OCI-LY7 (cell line): Measurements from ENCODE around the gene SLAIN2. TPM values are rescaled to one million over a fixed set of nuclear protein-coding genes. Genes with fewer than 3 reads are reported as not detected.
"Not testable (repeated sequence)": the region's sequence is repeated elsewhere in the genome, so short reads cannot be mapped to it uniquely, and the experiment has no call there.

ENCODE experiments used
- BruUV-seq: library from RNA; stranded (reverse); fragments of 400-500 nt; replicated peaks from 2 replicates; lab custom pipeline; 2021; lab: Mats Ljungman, UMichigan
- CTCF ChIA-PET: fragments of 300-600 bp; sonication (Branson Sonifier 250); formaldehyde crosslinking; loops from one replicate; lab custom pipeline; 2022; ENCODE audit warnings: antibody characterized with exemption; ENCODE audit not compliant: unreplicated experiment; lab: Charles Lee
- POLR2A ChIA-PET: fragments of 300-600 bp; sonication (Branson Sonifier 250); formaldehyde crosslinking; loops from one replicate; lab custom pipeline; 2022; ENCODE audit warnings: antibody characterized with exemption; lab: Charles Lee
- DNase-seq: peaks from one replicate; pipeline ENCODE4 v3.0.0-alpha.2; 2015; ENCODE audit warnings: low spot score
- H2AFZ ChIP-seq: fragments of 200-600 bp; sonication (generic), shearing (Covaris generic); 2 replicates; pipeline ENCODE4 v1.6.1; 2014; ENCODE audit warnings: mild to moderate bottlenecking, antibody characterized with exemption, low read length, moderate library complexity
- H3K27ac ChIP-seq: fragments of 200-600 bp; sonication (generic); 2 replicates; pipeline ENCODE4 v1.5.1; 2014; ENCODE audit warnings: mixed run types, low read depth, mild to moderate bottlenecking, moderate library complexity, low read length, inconsistent platforms; ENCODE audit not compliant: poor library complexity, severe bottlenecking
- H3K36me3 ChIP-seq: fragments of 200-600 bp; sonication (generic); 2 replicates; pipeline ENCODE4 v1.6.1; 2014; ENCODE audit warnings: mild to moderate bottlenecking, antibody characterized with exemption, low read length, moderate library complexity, mixed read lengths; ENCODE audit not compliant: insufficient read depth
- H3K4me1 ChIP-seq: fragments of 200-600 bp; sonication (generic); 2 replicates; pipeline ENCODE4 v1.5.1; 2014; ENCODE audit warnings: mild to moderate bottlenecking, low read length; ENCODE audit not compliant: insufficient read depth, poor library complexity, severe bottlenecking
- H3K4me2 ChIP-seq: fragments of 200-600 bp; sonication (generic); 2 replicates; pipeline ENCODE4 v1.6.1; 2014; ENCODE audit warnings: mild to moderate bottlenecking, low read length
- H3K4me3 ChIP-seq: fragments of 200-600 bp; sonication (generic); 2 replicates; pipeline ENCODE4 v1.5.1; 2014; ENCODE audit warnings: mild to moderate bottlenecking, low read depth, low read length; ENCODE audit not compliant: poor library complexity, severe bottlenecking
- H3K79me2 ChIP-seq: fragments of 200-600 bp; sonication (generic); 2 replicates; pipeline ENCODE4 v1.6.1; 2016; ENCODE audit warnings: low read depth, mild to moderate bottlenecking, low read length, moderate library complexity, mixed read lengths; ENCODE audit not compliant: insufficient read depth
- H3K9me2 ChIP-seq: fragments of 200-600 bp; sonication (generic); 2 replicates; pipeline ENCODE4 v1.6.1; 2016; ENCODE audit warnings: mild to moderate bottlenecking, low read length, mixed read lengths; ENCODE audit not compliant: insufficient read depth
- H3K9me3 ChIP-seq: fragments of 200-600 bp; sonication (generic); 2 replicates; pipeline ENCODE4 v1.6.1; 2014; ENCODE audit warnings: mild to moderate bottlenecking, mixed run types, low read length, mixed read lengths
- H4K20me1 ChIP-seq: fragments of 200-600 bp; sonication (generic); 2 replicates; pipeline ENCODE4 v1.6.1; 2014; ENCODE audit warnings: mild to moderate bottlenecking, antibody characterized with exemption, low read length, moderate library complexity, mixed read lengths; ENCODE audit not compliant: insufficient read depth
- CTCF ChIP-seq: fragments of 200-600 bp; sonication (generic); conservative IDR thresholded peaks from 2 replicates; pipeline ENCODE4 v1.5.1; 2014; ENCODE audit warnings: mild to moderate bottlenecking, antibody characterized with exemption, low read length, moderate library complexity, mixed read lengths
- EZH2phosphoT487 ChIP-seq: fragments of 200-600 bp; sonication (generic); IDR thresholded peaks from 2 replicates; pipeline ENCODE4 v1.6.1; 2018; ENCODE audit warnings: low read depth, borderline replicate concordance, mild to moderate bottlenecking, mixed run types, antibody characterized with exemption, low read length, moderate library complexity, mixed read lengths
- intact Hi-C: fragments of 100-400 bp; cut with micrococcal nuclease; formaldehyde crosslinking; loops from one replicate; pipeline ENCODE4 v1.10.0; 2022; ENCODE audit not compliant: unreplicated experiment
- total RNA-seq, 2 experiments: library from RNA; depleted of rRNA in 1 of 2; stranded (reverse); fragments of >200 nt in 1 of 2; shearing (Covaris generic) in 1 of 2; gene quantifications; 2 replicates each; pipeline ENCODE4 v1.2.3, GENCODE V29; 2014 to 2022

Gene SLAIN2
- total RNA-seq, 2 experiments from 2014 or later, result 21.1 to 40.2 TPM

- H3K4me3 ChIP-seq, result no peak overlapping the region
These were observed 95.0 kb downstream of the SLAIN2 start for GRCh38 chr4:48436318-48436717.

GRCh38 chr4:48439988-48440387 is 98.7 kb downstream of the SLAIN2 start:
- ChIA-PET POLR2A (interaction anchor here (1.1 kb wide), 1 partner anchor 16 kb away, joined by 3 read pairs; no protein-coding TSS in a partner anchor), CTCF (no interaction called here)
- TF ChIP-seq EZH2phosphoT487 (no peak), CTCF (no peak)
- intact Hi-C loops, result loop anchor here (10.0 kb wide), 1 partner anchor 105 kb away; no protein-coding TSS in a partner anchor
- no TSS peak for BruUV-seq
- Histone ChIP-seq H4K20me1 (no peaks in the 10 kb centered on the region), H3K4me2 (no peak overlapping the region), H3K4me3 (no peak overlapping the region), H2AFZ (no peak overlapping the region), H3K79me2 (no peaks in the 10 kb centered on the region), H3K9me3 (no peaks in the 10 kb centered on the region), H3K4me1 (no peaks in the 10 kb centered on the region), H3K27ac (no peak overlapping the region), H3K36me3 (no peaks in the 10 kb centered on the region), H3K9me2 (no peaks in the 10 kb centered on the region)
- DNase-seq, result no peak

More at GRCh38 chr4:48436318-48436717, 95.0 kb downstream of the SLAIN2 start:
- H3K79me2 ChIP-seq, result no peaks in the 10 kb centered on the region
- ChIA-PET POLR2A (interaction anchor here (0.8 to 1.0 kb wide), 2 partner anchors 20 to 534 kb away, joined by 3 to 4 read pairs; no protein-coding TSS in a partner anchor), CTCF (no interaction called here)
- H3K36me3 ChIP-seq, result no peaks in the 10 kb centered on the region
- intact Hi-C loops, result no loop called here
- H3K27ac ChIP-seq, result no peak overlapping the region
- H4K20me1 ChIP-seq, result no peaks in the 10 kb centered on the region
- no peaks in the 10 kb centered on the region for H3K9me3 ChIP-seq
- no peak overlapping the region for H2AFZ ChIP-seq
- H3K9me2 ChIP-seq, result no peaks in the 10 kb centered on the region
- H3K4me1 ChIP-seq, result no peaks in the 10 kb centered on the region
- TF ChIP-seq EZH2phosphoT487 (no peak), CTCF (no peak)
- H3K4me2 ChIP-seq, result no peak overlapping the region
- no peak for DNase-seq
- no TSS peak for BruUV-seq

- H3K9me2 ChIP-seq, H2AFZ ChIP-seq, H3K4me1 ChIP-seq, H3K27ac ChIP-seq, CTCF ChIA-PET, H3K4me2 ChIP-seq, H3K4me3 ChIP-seq, BruUV-seq, H3K9me3 ChIP-seq, POLR2A ChIA-PET, H3K36me3 ChIP-seq, H4K20me1 ChIP-seq, DNase-seq, H3K79me2 ChIP-seq: not testable (repeated sequence)
- intact Hi-C loops, result loop anchor here (10.0 kb wide), 1 partner anchor 104 kb away; no protein-coding TSS in a partner anchor
These were observed 99.6 kb downstream of the SLAIN2 start for GRCh38 chr4:48440914-48441313.
